ENCODE measurements around the gene ZNF311. TPM values are rescaled to one million over a fixed set of nuclear protein-coding genes. Genes with fewer than 3 reads are reported as not detected.

The ZNF311 gene
- total and polyA plus RNA-seq, 2 of the 13 experiments (the other 11 are each of a cell fraction or from before 2014, with no cell fraction given), result not detected

DNA sequence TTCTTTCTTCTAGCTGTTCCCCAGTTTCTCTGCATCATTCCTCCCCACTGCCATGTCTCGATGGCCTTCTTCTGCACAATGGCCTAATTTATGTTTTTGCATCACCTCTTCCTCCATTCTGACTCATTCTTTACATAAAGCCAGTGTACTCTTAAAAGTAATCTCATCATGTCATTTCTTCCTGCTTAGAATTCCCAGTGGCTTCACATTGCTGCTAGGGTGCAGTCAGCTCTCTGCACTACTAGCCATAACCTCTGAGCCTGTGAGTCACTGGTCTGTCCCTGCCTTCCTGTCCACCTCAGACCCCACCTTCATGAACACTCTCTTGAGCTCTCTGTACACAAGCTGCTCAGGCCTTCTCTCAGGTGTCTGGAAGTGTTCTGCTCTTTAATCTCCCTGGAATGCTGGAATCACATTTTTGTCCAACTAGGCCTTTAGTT is 57.3 kb downstream of the ZNF311 start (continued):
- TF ChIP-seq, protein P1, sequence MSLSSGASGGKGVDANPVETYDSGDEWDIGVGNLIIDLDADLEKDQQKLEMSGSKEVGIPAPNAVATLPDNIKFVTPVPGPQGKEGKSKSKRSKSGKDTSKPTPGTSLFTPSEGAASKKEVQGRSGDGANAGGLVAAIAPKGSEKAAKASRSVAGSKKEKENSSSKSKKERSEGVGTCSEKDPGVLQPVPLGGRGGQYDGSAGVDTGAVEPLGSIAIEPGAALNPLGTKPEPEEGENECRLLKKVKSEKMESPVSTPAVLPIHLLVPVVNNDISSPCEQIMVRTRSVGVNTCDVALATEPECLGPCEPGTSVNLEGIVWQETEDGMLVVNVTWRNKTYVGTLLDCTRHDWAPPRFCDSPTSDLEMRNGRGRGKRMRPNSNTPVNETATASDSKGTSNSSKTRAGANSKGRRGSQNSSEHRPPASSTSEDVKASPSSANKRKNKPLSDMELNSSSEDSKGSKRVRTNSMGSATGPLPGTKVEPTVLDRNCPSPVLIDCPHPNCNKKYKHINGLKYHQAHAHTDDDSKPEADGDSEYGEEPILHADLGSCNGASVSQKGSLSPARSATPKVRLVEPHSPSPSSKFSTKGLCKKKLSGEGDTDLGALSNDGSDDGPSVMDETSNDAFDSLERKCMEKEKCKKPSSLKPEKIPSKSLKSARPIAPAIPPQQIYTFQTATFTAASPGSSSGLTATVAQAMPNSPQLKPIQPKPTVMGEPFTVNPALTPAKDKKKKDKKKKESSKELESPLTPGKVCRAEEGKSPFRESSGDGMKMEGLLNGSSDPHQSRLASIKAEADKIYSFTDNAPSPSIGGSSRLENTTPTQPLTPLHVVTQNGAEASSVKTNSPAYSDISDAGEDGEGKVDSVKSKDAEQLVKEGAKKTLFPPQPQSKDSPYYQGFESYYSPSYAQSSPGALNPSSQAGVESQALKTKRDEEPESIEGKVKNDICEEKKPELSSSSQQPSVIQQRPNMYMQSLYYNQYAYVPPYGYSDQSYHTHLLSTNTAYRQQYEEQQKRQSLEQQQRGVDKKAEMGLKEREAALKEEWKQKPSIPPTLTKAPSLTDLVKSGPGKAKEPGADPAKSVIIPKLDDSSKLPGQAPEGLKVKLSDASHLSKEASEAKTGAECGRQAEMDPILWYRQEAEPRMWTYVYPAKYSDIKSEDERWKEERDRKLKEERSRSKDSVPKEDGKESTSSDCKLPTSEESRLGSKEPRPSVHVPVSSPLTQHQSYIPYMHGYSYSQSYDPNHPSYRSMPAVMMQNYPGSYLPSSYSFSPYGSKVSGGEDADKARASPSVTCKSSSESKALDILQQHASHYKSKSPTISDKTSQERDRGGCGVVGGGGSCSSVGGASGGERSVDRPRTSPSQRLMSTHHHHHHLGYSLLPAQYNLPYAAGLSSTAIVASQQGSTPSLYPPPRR (CRISPR knock-in tag; IDR thresholded peaks at IDR 0.05; ENCODE audit: borderline replicate concordance), result no peak; the same call in 1 of the 2 replicates
- TF ChIP-seq TCF12 (IDR thresholded peaks at IDR 0.05) (no peak), TCF12 (CRISPR knock-in tag; IDR thresholded peaks at IDR 0.05) (no peak), AGO2 (optimal IDR thresholded peaks at IDR 0.05; ENCODE audit: low read depth, low read length) (no peak), PAF1 (CRISPR knock-in tag; IDR thresholded peaks at IDR 0.05) (no peak), JUNB (CRISPR knock-in tag; IDR thresholded peaks at IDR 0.05; ENCODE audit: borderline replicate concordance) (peak; percentile 56; the same call in 1 of the 2 replicates), SNAPC2 (CRISPR knock-in tag; IDR thresholded peaks at IDR 0.05) (no peak), MLLT10 (CRISPR knock-in tag; IDR thresholded peaks at IDR 0.05) (no peak), KDM6A (CRISPR knock-in tag; IDR thresholded peaks at IDR 0.05; ENCODE audit: low read depth) (0 out of 2 replicates have a peak, but pooled peaks have one; percentile 26), TOPORS (CRISPR knock-in tag; IDR thresholded peaks at IDR 0.05) (no peak), ZFP37 (CRISPR knock-in tag; IDR thresholded peaks at IDR 0.05; ENCODE audit: borderline replicate concordance) (no peak), ZNF17 (CRISPR knock-in tag; IDR thresholded peaks at IDR 0.05) (no peak), ZNF589 (CRISPR knock-in tag; conservative IDR thresholded peaks at IDR 0.05) (no peak), TGIF2 (CRISPR knock-in tag; IDR thresholded peaks at IDR 0.05) (0 out of 2 replicates have a peak, but pooled peaks have one; percentile 28), ZNF350 (CRISPR knock-in tag; IDR thresholded peaks at IDR 0.05; ENCODE audit: borderline replicate concordance, low read depth) (no peak), U2AF1 (optimal IDR thresholded peaks at IDR 0.05; ENCODE audit: low read depth, low read length) (no peak), RBM39 (IDR thresholded peaks at IDR 0.05; ENCODE audit: low read depth, low read length, poor library complexity, severe bottlenecking) (no peak), ZNF335 (CRISPR knock-in tag; IDR thresholded peaks at IDR 0.05) (no peak; the same call in 1 of the 2 replicates), MED8 (CRISPR knock-in tag; IDR thresholded peaks at IDR 0.05; ENCODE audit: insufficient replicate concordance) (no peak), HOXA3 (CRISPR knock-in tag; IDR thresholded peaks at IDR 0.05) (peak; percentile 34; the same call in 1 of the 2 replicates), SMARCC2 (IDR thresholded peaks at IDR 0.05) (no peak), SIX4 (CRISPR knock-in tag; IDR thresholded peaks at IDR 0.05) (no peak), SAP130 (CRISPR knock-in tag; IDR thresholded peaks at IDR 0.05; ENCODE audit: low read depth) (peak; percentile 77)
- TF ChIP-seq, protein P2, sequence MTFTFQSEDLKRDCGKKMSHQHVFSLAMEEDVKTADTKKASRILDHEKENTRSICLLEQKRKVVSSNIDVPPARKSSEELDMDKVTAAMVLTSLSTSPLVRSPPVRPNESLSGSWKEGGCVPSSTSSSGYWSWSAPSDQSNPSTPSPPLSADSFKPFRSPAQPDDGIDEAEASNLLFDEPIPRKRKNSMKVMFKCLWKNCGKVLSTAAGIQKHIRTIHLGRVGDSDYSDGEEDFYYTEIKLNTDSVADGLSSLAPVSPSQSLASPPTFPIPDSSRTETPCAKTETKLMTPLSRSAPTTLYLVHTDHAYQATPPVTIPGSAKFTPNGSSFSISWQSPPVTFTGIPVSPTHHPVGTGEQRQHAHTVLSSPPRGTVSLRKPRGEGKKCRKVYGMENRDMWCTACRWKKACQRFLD (CRISPR knock-in tag; IDR thresholded peaks at IDR 0.05; ENCODE audit: borderline replicate concordance), result no peak
- TF ChIP-seq, protein P3, sequence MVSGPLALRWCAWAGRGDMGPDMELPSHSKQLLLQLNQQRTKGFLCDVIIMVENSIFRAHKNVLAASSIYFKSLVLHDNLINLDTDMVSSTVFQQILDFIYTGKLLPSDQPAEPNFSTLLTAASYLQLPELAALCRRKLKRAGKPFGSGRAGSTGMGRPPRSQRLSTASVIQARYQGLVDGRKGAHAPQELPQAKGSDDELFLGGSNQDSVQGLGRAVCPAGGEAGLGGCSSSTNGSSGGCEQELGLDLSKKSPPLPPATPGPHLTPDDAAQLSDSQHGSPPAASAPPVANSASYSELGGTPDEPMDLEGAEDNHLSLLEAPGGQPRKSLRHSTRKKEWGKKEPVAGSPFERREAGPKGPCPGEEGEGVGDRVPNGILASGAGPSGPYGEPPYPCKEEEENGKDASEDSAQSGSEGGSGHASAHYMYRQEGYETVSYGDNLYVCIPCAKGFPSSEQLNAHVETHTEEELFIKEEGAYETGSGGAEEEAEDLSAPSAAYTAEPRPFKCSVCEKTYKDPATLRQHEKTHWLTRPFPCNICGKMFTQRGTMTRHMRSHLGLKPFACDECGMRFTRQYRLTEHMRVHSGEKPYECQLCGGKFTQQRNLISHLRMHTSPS (CRISPR knock-in tag; IDR thresholded peaks at IDR 0.05; ENCODE audit: low read depth), result no peak
